ENCODE measurements around the gene MAOA. TPM values are rescaled to one million over a fixed set of nuclear protein-coding genes. Genes with fewer than 3 reads are reported as not detected.

MAOA gene
- total and polyA plus RNA-seq, 2 experiments from 2014 or later: 54.0 to 110 TPM

GRCh38 chrX:43758044-43758443 is 101.9 kb downstream of the MAOA start:
- TF ChIP-seq CTCF (IDR thresholded peaks at IDR 0.05; ENCODE audit: poor library complexity): no peak
- TF ChIP-seq EZH2 (IDR thresholded peaks at IDR 0.05; ENCODE audit: borderline replicate concordance): no peak
- no peak for TF ChIP-seq EZH2phosphoT487 (IDR thresholded peaks at IDR 0.05; ENCODE audit: low read depth, severe bottlenecking, unreplicated experiment)
- no peak overlapping the region for H3K27ac ChIP-seq
- WGBS (ENCODE audit: low lambda C conversion rate, missing lambda C conversion rate): 72% methylated on average over 7 of the region's 7 CpGs

GRCh38 chrX:43785930-43786591 is 130.0 kb downstream of the MAOA start:
- no peaks in the 10 kb centered on the region for H3K9me2 ChIP-seq (replicated peaks; ENCODE audit: insufficient read depth)
- H3K4me2 ChIP-seq: no peak overlapping the region
- no peak overlapping the region for H3K4me3 ChIP-seq
- TF ChIP-seq EZH2 (IDR thresholded peaks at IDR 0.05; ENCODE audit: borderline replicate concordance) (no peak), EZH2phosphoT487 (IDR thresholded peaks at IDR 0.05; ENCODE audit: low read depth, severe bottlenecking, unreplicated experiment) (no peak), CTCF (IDR thresholded peaks at IDR 0.05; ENCODE audit: poor library complexity) (no peak)
- no peaks in the 10 kb centered on the region for H3K27me3 ChIP-seq
- no peak for DNase-seq (ENCODE audit: low spot score)
- H2AFZ ChIP-seq: no peak overlapping the region
- H3K36me3 ChIP-seq (replicated peaks; ENCODE audit: insufficient read depth, low read depth): no peaks in the 10 kb centered on the region
- no peak overlapping the region for H3K27ac ChIP-seq
- no peaks in the 10 kb centered on the region for H4K20me1 ChIP-seq (ENCODE audit: insufficient read depth, poor library complexity, severe bottlenecking)
- no peaks in the 10 kb centered on the region for H3K9me3 ChIP-seq (ENCODE audit: low read depth)
- 83% methylated on average over 5 of the region's 5 CpGs for WGBS (ENCODE audit: low lambda C conversion rate, missing lambda C conversion rate)
- no peaks in the 10 kb centered on the region for H3K79me2 ChIP-seq
- H3K4me1 ChIP-seq (ENCODE audit: insufficient read depth): no peaks in the 10 kb centered on the region

More at GRCh38 chrX:43758044-43758443, 101.9 kb downstream of the MAOA start:
- H3K4me1 ChIP-seq (ENCODE audit: insufficient read depth): no peaks in the 10 kb centered on the region
- no peaks in the 10 kb centered on the region for H3K79me2 ChIP-seq
- H3K4me3 ChIP-seq: no peak overlapping the region
- DNase-seq (ENCODE audit: low spot score): no peak
- H3K9me2 ChIP-seq (replicated peaks; ENCODE audit: insufficient read depth): no peaks in the 10 kb centered on the region
- H3K9me3 ChIP-seq (ENCODE audit: low read depth): no peaks in the 10 kb centered on the region
- no peak overlapping the region for H3K4me2 ChIP-seq
- no peaks in the 10 kb centered on the region for H3K27me3 ChIP-seq
- no peak overlapping the region for H2AFZ ChIP-seq
- no peaks in the 10 kb centered on the region for H3K36me3 ChIP-seq (replicated peaks; ENCODE audit: insufficient read depth, low read depth)
- H4K20me1 ChIP-seq (ENCODE audit: insufficient read depth, poor library complexity, severe bottlenecking): no peaks in the 10 kb centered on the region

Other genes with a start within 250 kb of the MAOA start
- gene MAOB, start 226.2 kb downstream of the MAOA start, total RNA-seq: 47.0 and 54.8 TPM in 2 replicates
- 65.1 and 80.5 TPM in 2 replicates for gene MAOB, start 226.2 kb downstream of the MAOA start, polyA plus RNA-seq